ENCODE results near the gene TRIM72. TPM values are rescaled to one million over a fixed set of nuclear protein-coding genes. Genes with fewer than 3 reads are reported as not detected.
"Not testable (repeated sequence)": the region's sequence is repeated elsewhere in the genome, so short reads cannot be mapped to it uniquely, and the experiment has no call there.

The TRIM72 gene
- under 1 TPM in 1 of 6 experiments, not detected in 5; 0.05 TPM for total RNA-seq (2021; fragmentation: NEBNext Ultra II Directional; extraction: Animal tissue kit (Norgen Biotek cat#: 25700))
- long read RNA-seq: 0 reads

- no peak within 1 kb of the TSS for H3K27ac Mint-ChIP-seq
- H3K4me1 Mint-ChIP-seq (ENCODE audit: low read depth): peaks cover 7% of the 10 kb centered on the region
- no peak for TF ChIP-seq CTCF (IDR thresholded peaks at IDR 0.05)
- H3K36me3 Mint-ChIP-seq (ENCODE audit: low read depth): no peaks in the 10 kb centered on the region
- no peak within 1 kb of the TSS; the same call in 1 of the 2 replicates for H3K4me3 Mint-ChIP-seq
- H3K9me3 Mint-ChIP-seq: no peaks in the 10 kb centered on the region
- DNase-seq: no peak
- H3K27me3 Mint-ChIP-seq (ENCODE audit: insufficient read depth): peaks cover 55% of the 10 kb centered on the region
Observed at GRCh38 chr16:31213877-31214707, at the start of gene TRIM72. TSS of gene TRIM72 (plus strand) at chr16:31214119. CDS start at chr16:31214739, 620 bp downstream.

GRCh38 chr16:31167315-31167714 is 46.6 kb upstream of the TRIM72 start:
- H3K4me3 Mint-ChIP-seq: no peak overlapping the region
- H3K36me3 Mint-ChIP-seq (ENCODE audit: low read depth): no peaks in the 10 kb centered on the region
- no peak overlapping the region for H3K27ac Mint-ChIP-seq
- peaks cover 3% of the 10 kb centered on the region for H3K27me3 Mint-ChIP-seq (ENCODE audit: insufficient read depth)
- H3K4me1 Mint-ChIP-seq (ENCODE audit: low read depth): no peaks in the 10 kb centered on the region
- no peak for DNase-seq
- no peaks in the 10 kb centered on the region for H3K9me3 Mint-ChIP-seq
- TF ChIP-seq CTCF (IDR thresholded peaks at IDR 0.05): no peak

GRCh38 chr16:31168848-31169247 is 45.1 kb upstream of the TRIM72 start:
- Mint-ChIP-seq H3K9me3 (no peaks in the 10 kb centered on the region), H3K4me3 (no peak overlapping the region), H3K36me3 (ENCODE audit: low read depth) (no peaks in the 10 kb centered on the region), H3K27me3 (ENCODE audit: insufficient read depth) (peaks cover 3% of the 10 kb centered on the region), H3K27ac (no peak overlapping the region), H3K4me1 (ENCODE audit: low read depth) (no peaks in the 10 kb centered on the region)
- DNase-seq: no peak
- TF ChIP-seq CTCF (IDR thresholded peaks at IDR 0.05): no peak

- H3K4me1 Mint-ChIP-seq (ENCODE audit: low read depth); H3K9me3 Mint-ChIP-seq; H3K36me3 Mint-ChIP-seq (ENCODE audit: low read depth); H3K27ac Mint-ChIP-seq; H3K4me3 Mint-ChIP-seq; H3K27me3 Mint-ChIP-seq (ENCODE audit: insufficient read depth); DNase-seq: not testable (repeated sequence)
Observed at GRCh38 chr16:31170048-31170447, 43.9 kb upstream of the TRIM72 start.

GRCh38 chr16:31177136-31177535 is 36.8 kb upstream of the TRIM72 start:
- DNase-seq: peak; percentile 55
- Mint-ChIP-seq H3K4me3 (no peak overlapping the region), H3K4me1 (ENCODE audit: low read depth) (peaks cover 15% of the 10 kb centered on the region), H3K27me3 (ENCODE audit: insufficient read depth) (peaks cover 19% of the 10 kb centered on the region), H3K9me3 (no peaks in the 10 kb centered on the region), H3K27ac (no peak overlapping the region), H3K36me3 (ENCODE audit: low read depth) (peaks cover 14% of the 10 kb centered on the region)
- TF ChIP-seq CTCF (IDR thresholded peaks at IDR 0.05): no peak

- H3K4me3 Mint-ChIP-seq: peak overlapping the region; percentile 98
- H3K36me3 Mint-ChIP-seq (ENCODE audit: low read depth): peaks cover 35% of the 10 kb centered on the region
- H3K27me3 Mint-ChIP-seq (ENCODE audit: insufficient read depth): peaks cover 21% of the 10 kb centered on the region
- DNase-seq: no peak
- H3K27ac Mint-ChIP-seq: peak overlapping the region; percentile 99
- H3K4me1 Mint-ChIP-seq (ENCODE audit: low read depth): peaks cover 36% of the 10 kb centered on the region
- no peak for TF ChIP-seq CTCF (IDR thresholded peaks at IDR 0.05)
- H3K9me3 Mint-ChIP-seq: no peaks in the 10 kb centered on the region
Observed at GRCh38 chr16:31179219-31179746, 34.6 kb upstream of the TRIM72 start.
